PFSK-1 (cell line): ENCODE measurements around the gene RERE.

Source experiments
- FOXP2 ChIP-seq: optimal IDR thresholded peaks from 2 replicates; pipeline ENCODE3; 2011; ENCODE audit warnings: borderline replicate concordance, control low read depth, inconsistent platforms; ENCODE audit not compliant: insufficient read depth; ENCODE audit errors: extremely low read length, extremely low read depth
- POLR2AphosphoS5 ChIP-seq: IDR thresholded peaks from 2 replicates; pipeline ENCODE4 v1.6.1; 2012; ENCODE audit warnings: low read depth, mild to moderate bottlenecking, control low read depth, low read length, moderate library complexity
- SIN3A ChIP-seq: IDR thresholded peaks from 2 replicates; pipeline ENCODE4 v1.6.1; 2012; ENCODE audit warnings: mild to moderate bottlenecking, low read length, moderate library complexity, borderline replicate concordance; ENCODE audit not compliant: insufficient read depth
- TAF1 ChIP-seq: IDR thresholded peaks from 2 replicates; pipeline ENCODE4 v1.6.1; 2012; ENCODE audit warnings: low read length, control low read depth, borderline replicate concordance; ENCODE audit not compliant: insufficient read depth
- TF ChIP-seq, protein P1 (sequence below), 2 experiments: IDR thresholded peaks; 2 replicates each; pipeline versions ENCODE4 v1.6.1 to v1.8.0; 2011 to 2012; ENCODE audit warnings: low read depth in 2 of 2, low read length in 2 of 2, control low read depth in 1 of 2, inconsistent platforms in 1 of 2, mild to moderate bottlenecking in 1 of 2, moderate library complexity in 1 of 2; ENCODE audit not compliant: insufficient read depth in 1 of 2

RERE gene

DNA sequence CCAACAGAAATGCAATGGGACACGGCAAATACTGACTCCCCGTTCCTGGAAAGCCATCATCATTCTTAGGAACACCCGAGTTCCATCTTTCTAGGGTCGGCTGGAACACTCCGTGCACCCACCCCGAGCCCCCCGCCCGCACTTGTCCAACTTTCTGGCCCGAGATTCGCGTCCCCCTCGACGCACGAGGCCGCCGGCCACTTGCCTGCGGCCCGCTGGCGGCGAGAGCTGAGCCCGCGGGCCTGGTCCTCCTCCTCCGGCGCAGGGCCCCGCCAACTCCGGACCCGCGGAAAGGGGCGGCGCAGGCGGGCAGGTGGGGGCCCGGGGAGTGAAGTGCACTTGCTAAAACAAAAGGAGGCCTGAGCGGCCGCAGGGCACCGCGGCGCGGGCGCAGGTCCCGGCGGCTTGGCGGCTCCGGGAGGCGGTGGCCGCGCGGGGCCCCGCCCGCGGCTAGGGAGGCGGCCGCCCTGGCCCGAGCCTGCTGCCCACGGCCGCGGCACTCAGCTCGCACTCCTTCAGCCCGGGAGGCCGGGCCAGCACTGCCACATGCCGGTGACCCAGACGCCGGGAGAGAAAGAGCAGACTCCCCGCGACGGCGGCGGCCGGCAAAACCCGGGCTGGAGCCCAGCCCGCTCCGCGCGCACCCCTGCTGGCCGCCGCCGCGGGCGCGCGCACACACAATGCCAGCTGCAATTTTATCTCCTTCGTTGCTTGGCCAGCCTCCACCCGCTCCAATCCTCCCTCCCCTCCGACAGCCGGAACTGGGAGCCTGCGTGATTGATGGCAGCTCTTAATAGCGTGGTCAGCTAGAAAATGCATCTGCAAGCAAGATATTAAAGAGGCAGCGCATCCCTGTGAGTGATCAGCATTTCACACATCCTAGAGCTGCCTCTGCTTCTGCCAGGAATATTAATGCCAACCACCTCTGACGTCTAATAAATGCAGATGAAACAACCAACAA lies 114.3 kb downstream of the RERE start:
- peak; percentile 65 for TF ChIP-seq FOXP2
- TF ChIP-seq TAF1, result peak; percentile 91
- TF ChIP-seq SIN3A, result peak; percentile 77
- peak; percentile 85 for TF ChIP-seq POLR2AphosphoS5
- TF ChIP-seq, protein P1, sequence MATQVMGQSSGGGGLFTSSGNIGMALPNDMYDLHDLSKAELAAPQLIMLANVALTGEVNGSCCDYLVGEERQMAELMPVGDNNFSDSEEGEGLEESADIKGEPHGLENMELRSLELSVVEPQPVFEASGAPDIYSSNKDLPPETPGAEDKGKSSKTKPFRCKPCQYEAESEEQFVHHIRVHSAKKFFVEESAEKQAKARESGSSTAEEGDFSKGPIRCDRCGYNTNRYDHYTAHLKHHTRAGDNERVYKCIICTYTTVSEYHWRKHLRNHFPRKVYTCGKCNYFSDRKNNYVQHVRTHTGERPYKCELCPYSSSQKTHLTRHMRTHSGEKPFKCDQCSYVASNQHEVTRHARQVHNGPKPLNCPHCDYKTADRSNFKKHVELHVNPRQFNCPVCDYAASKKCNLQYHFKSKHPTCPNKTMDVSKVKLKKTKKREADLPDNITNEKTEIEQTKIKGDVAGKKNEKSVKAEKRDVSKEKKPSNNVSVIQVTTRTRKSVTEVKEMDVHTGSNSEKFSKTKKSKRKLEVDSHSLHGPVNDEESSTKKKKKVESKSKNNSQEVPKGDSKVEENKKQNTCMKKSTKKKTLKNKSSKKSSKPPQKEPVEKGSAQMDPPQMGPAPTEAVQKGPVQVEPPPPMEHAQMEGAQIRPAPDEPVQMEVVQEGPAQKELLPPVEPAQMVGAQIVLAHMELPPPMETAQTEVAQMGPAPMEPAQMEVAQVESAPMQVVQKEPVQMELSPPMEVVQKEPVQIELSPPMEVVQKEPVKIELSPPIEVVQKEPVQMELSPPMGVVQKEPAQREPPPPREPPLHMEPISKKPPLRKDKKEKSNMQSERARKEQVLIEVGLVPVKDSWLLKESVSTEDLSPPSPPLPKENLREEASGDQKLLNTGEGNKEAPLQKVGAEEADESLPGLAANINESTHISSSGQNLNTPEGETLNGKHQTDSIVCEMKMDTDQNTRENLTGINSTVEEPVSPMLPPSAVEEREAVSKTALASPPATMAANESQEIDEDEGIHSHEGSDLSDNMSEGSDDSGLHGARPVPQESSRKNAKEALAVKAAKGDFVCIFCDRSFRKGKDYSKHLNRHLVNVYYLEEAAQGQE (IDR thresholded peaks at IDR 0.05; ENCODE audit: insufficient read depth in 1 of 2, low read depth in 2 of 2, low read length in 2 of 2), result peak; percentile 27 to 50; a peak in 1 of 4 replicates

DNA sequence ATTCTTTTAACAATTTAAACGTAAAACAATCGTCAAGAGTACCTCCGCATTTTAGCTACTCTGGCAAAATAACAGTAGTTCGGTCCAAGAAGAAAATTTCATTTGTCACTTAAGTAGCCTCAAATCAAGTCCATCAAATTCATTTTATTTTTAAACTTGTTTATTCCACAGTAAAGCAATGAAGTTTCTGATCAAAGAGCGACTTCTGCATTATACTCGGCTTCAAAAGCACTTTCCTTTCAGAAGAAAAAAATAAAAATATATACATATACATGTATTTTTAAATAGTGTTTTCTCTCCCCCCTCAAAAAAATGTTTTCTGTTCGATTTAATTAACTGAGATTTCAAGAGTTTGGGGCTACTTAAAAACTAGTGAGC lies 115.0 kb downstream of the RERE start:
- TF ChIP-seq POLR2AphosphoS5, result no peak; the same call in 1 of the 2 replicates
- TF ChIP-seq, protein P1 (IDR thresholded peaks at IDR 0.05; ENCODE audit: insufficient read depth in 1 of 2, low read depth in 2 of 2, low read length in 2 of 2), result no peak

GRCh38 chr1:8701794-8702471 lies 115.5 kb downstream of the RERE start:
- TF ChIP-seq POLR2AphosphoS5 (no peak; the same call in 1 of the 2 replicates), TAF1 (no peak; the same call in 1 of the 2 replicates), SIN3A (no peak), FOXP2 (no peak)
- TF ChIP-seq, protein P1 (IDR thresholded peaks at IDR 0.05; ENCODE audit: insufficient read depth in 1 of 2, low read depth in 2 of 2, low read length in 2 of 2), result no peak

- TF ChIP-seq FOXP2, result no peak
- no peak for TF ChIP-seq POLR2AphosphoS5
- TF ChIP-seq, protein P1 (IDR thresholded peaks at IDR 0.05; ENCODE audit: insufficient read depth in 1 of 2, low read depth in 2 of 2, low read length in 2 of 2), result no peak
- no peak for TF ChIP-seq TAF1
- no peak for TF ChIP-seq SIN3A
These were observed 117.8 kb downstream of the RERE start for GRCh38 chr1:8699679-8700078.
